Activated CD8-positive, alpha-beta T cell treated with anti-CD3 and anti-CD28 coated beads, Interleukin-2, amount 10 ng/mL, durations not matched to agents 7 days and 5 days (primary cell): ENCODE data around the gene ZNF14. TPM values are rescaled to one million over a fixed set of nuclear protein-coding genes. Genes with fewer than 3 reads are reported as not detected.
"Not testable (repeated sequence)": the region's sequence is repeated elsewhere in the genome, so short reads cannot be mapped to it uniquely, and the experiment has no call there.

Experiments used
- ATAC-seq: fragments of 150-1000 bp; cut with Tn5 transposase; one replicate; pipeline ENCODE4 v1.10.0; 2021; ENCODE audit warnings: moderate library complexity
- CTCF ChIA-PET: fragments of 350-600 bp; sonication (Branson Sonifier 250); formaldehyde crosslinking; loops from one replicate; lab custom pipeline; 2021; ENCODE audit warnings: antibody characterized with exemption; lab: Charles Lee
- POLR2A ChIA-PET: fragments of 350-600 bp; sonication (Branson Sonifier 250); formaldehyde crosslinking; loops from one replicate; lab custom pipeline; 2021; ENCODE audit warnings: antibody characterized with exemption; lab: Charles Lee
- DNase-seq: peaks from one replicate; pipeline ENCODE4 v3.0.0-alpha.2; 2020
- H3K27ac Mint-ChIP-seq: one replicate; pipeline ENCODE4 v1.8.0; 2021; ENCODE audit warnings: mild to moderate bottlenecking, mixed read lengths
- H3K27me3 Mint-ChIP-seq: one replicate; pipeline ENCODE4 v1.8.0; 2021; ENCODE audit warnings: low read depth, mixed read lengths
- H3K36me3 Mint-ChIP-seq: one replicate; pipeline ENCODE4 v1.8.0; 2021; ENCODE audit warnings: low read depth, mixed read lengths
- H3K4me1 Mint-ChIP-seq: one replicate; pipeline ENCODE4 v1.8.0; 2021; ENCODE audit warnings: low read depth, mixed read lengths
- H3K4me3 Mint-ChIP-seq: one replicate; pipeline ENCODE4 v1.8.0; 2021; ENCODE audit warnings: mild to moderate bottlenecking, mixed read lengths
- H3K9me3 Mint-ChIP-seq: one replicate; pipeline ENCODE4 v1.8.0; 2022; ENCODE audit warnings: mixed read lengths; ENCODE audit not compliant: insufficient read depth
- total RNA-seq, 2 experiments: library from RNA; stranded (reverse); gene quantifications; one replicate each; pipeline ENCODE4 v1.2.3, GENCODE V29; 2021

ZNF14 gene
- total RNA-seq, 2 experiments from 2014 or later = 6.9 TPM

GRCh38 chr19:19744641-19745040 lies 11.7 kb upstream of the ZNF14 start:
- H3K9me3 Mint-ChIP-seq = no peaks in the 10 kb centered on the region
- no peak for DNase-seq
- no peaks in the 10 kb centered on the region for H3K4me1 Mint-ChIP-seq
- ChIA-PET CTCF (no interaction called here), POLR2A (no interaction called here)
- H3K36me3 Mint-ChIP-seq = no peaks in the 10 kb centered on the region
- H3K27me3 Mint-ChIP-seq = no peaks in the 10 kb centered on the region
- no peak overlapping the region for H3K27ac Mint-ChIP-seq
- H3K4me3 Mint-ChIP-seq = no peak overlapping the region
- ATAC-seq = no peak

- H3K9me3 Mint-ChIP-seq, ATAC-seq, H3K4me1 Mint-ChIP-seq, H3K4me3 Mint-ChIP-seq, H3K27ac Mint-ChIP-seq, POLR2A ChIA-PET, DNase-seq, H3K27me3 Mint-ChIP-seq, CTCF ChIA-PET, H3K36me3 Mint-ChIP-seq: not testable (repeated sequence)
Measured at GRCh38 chr19:19743921-19744320, 11.0 kb upstream of the ZNF14 start.

- ATAC-seq (no peak), DNase-seq (no peak)
- ChIA-PET POLR2A (interaction anchor here (1.4 kb wide), 1 partner anchor 10 kb away, joined by 3 read pairs; the partner anchor contains the start of gene ZNF14), CTCF (no interaction called here)
- Mint-ChIP-seq H3K4me3 (no peak overlapping the region), H3K4me1 (no peaks in the 10 kb centered on the region), H3K9me3 (no peaks in the 10 kb centered on the region), H3K27me3 (no peaks in the 10 kb centered on the region), H3K27ac (no peak overlapping the region), H3K36me3 (no peaks in the 10 kb centered on the region)
Measured at GRCh38 chr19:19743176-19743575, 10.3 kb upstream of the ZNF14 start.

GRCh38 chr19:19742773-19743172 lies 9.9 kb upstream of the ZNF14 start:
- ChIA-PET CTCF (no interaction called here), POLR2A (interaction anchor here (1.4 kb wide), 1 partner anchor 10 kb away, joined by 3 read pairs; the partner anchor contains the start of gene ZNF14)
- no peak for ATAC-seq
- Mint-ChIP-seq H3K4me1 (no peaks in the 10 kb centered on the region), H3K27ac (no peak overlapping the region), H3K4me3 (no peak overlapping the region), H3K36me3 (no peaks in the 10 kb centered on the region), H3K27me3 (no peaks in the 10 kb centered on the region), H3K9me3 (no peaks in the 10 kb centered on the region)
- DNase-seq = no peak

- Mint-ChIP-seq H3K36me3 (no peaks in the 10 kb centered on the region), H3K4me1 (no peaks in the 10 kb centered on the region), H3K4me3 (no peak overlapping the region), H3K27ac (no peak overlapping the region), H3K9me3 (no peaks in the 10 kb centered on the region), H3K27me3 (no peaks in the 10 kb centered on the region)
- ATAC-seq (no peak), DNase-seq (no peak)
- ChIA-PET CTCF (no interaction called here), POLR2A (no interaction called here)
Measured at GRCh38 chr19:19741184-19741583, 8.3 kb upstream of the ZNF14 start.

GRCh38 chr19:19740755-19741154 lies 7.8 kb upstream of the ZNF14 start:
- POLR2A ChIA-PET = no interaction called here
- ATAC-seq = no peak
- no peaks in the 10 kb centered on the region for H3K9me3 Mint-ChIP-seq
- DNase-seq = no peak
- H3K27me3 Mint-ChIP-seq = no peaks in the 10 kb centered on the region
- no peaks in the 10 kb centered on the region for H3K36me3 Mint-ChIP-seq
- CTCF ChIA-PET = no interaction called here
- no peaks in the 10 kb centered on the region for H3K4me1 Mint-ChIP-seq
- H3K27ac Mint-ChIP-seq = no peak overlapping the region
- H3K4me3 Mint-ChIP-seq = no peak overlapping the region

- Mint-ChIP-seq H3K27me3 (no peaks in the 10 kb centered on the region), H3K9me3 (peaks cover 4% of the 10 kb centered on the region), H3K36me3 (no peaks in the 10 kb centered on the region), H3K4me3 (no peak overlapping the region), H3K27ac (no peak overlapping the region), H3K4me1 (no peaks in the 10 kb centered on the region)
- ChIA-PET POLR2A (no interaction called here), CTCF (no interaction called here)
- no peak for ATAC-seq
- no peak for DNase-seq
Measured at GRCh38 chr19:19738564-19738963, 5.7 kb upstream of the ZNF14 start.

GRCh38 chr19:19737559-19738332 lies 4.8 kb upstream of the ZNF14 start:
- CTCF ChIA-PET = no interaction called here
- DNase-seq (no peak), ATAC-seq (no peak)
- peaks cover 4% of the 10 kb centered on the region for H3K9me3 Mint-ChIP-seq
- peaks cover 6% of the 10 kb centered on the region for H3K4me1 Mint-ChIP-seq
- H3K27ac Mint-ChIP-seq = no peak overlapping the region
- no peak overlapping the region for H3K4me3 Mint-ChIP-seq
- POLR2A ChIA-PET = no interaction called here
- no peaks in the 10 kb centered on the region for H3K27me3 Mint-ChIP-seq
- H3K36me3 Mint-ChIP-seq = peaks cover 6% of the 10 kb centered on the region

GRCh38 chr19:19721896-19722295 lies 11.0 kb downstream of the ZNF14 start:
- ATAC-seq = no peak
- H3K9me3 Mint-ChIP-seq = peaks cover 66% of the 10 kb centered on the region
- no peak overlapping the region for H3K4me3 Mint-ChIP-seq
- POLR2A ChIA-PET = no interaction called here
- CTCF ChIA-PET = no interaction called here
- H3K27me3 Mint-ChIP-seq = no peaks in the 10 kb centered on the region
- DNase-seq = no peak
- H3K27ac Mint-ChIP-seq = no peak overlapping the region
- H3K36me3 Mint-ChIP-seq = peaks cover 73% of the 10 kb centered on the region
- H3K4me1 Mint-ChIP-seq = peaks cover 2% of the 10 kb centered on the region

GRCh38 chr19:19719798-19720197 lies 13.1 kb downstream of the ZNF14 start:
- peaks cover 74% of the 10 kb centered on the region for H3K36me3 Mint-ChIP-seq
- ChIA-PET CTCF (no interaction called here), POLR2A (no interaction called here)
- no peak overlapping the region for H3K27ac Mint-ChIP-seq
- no peak for DNase-seq
- peaks cover 2% of the 10 kb centered on the region for H3K4me1 Mint-ChIP-seq
- H3K27me3 Mint-ChIP-seq = no peaks in the 10 kb centered on the region
- H3K4me3 Mint-ChIP-seq = no peak overlapping the region
- H3K9me3 Mint-ChIP-seq = peaks cover 69% of the 10 kb centered on the region
- no peak for ATAC-seq

- ATAC-seq (no peak), DNase-seq (no peak)
- H3K4me3 Mint-ChIP-seq = no peak overlapping the region
- H3K36me3 Mint-ChIP-seq = peaks cover 90% of the 10 kb centered on the region
- CTCF ChIA-PET = no interaction called here
- H3K9me3 Mint-ChIP-seq = peaks cover 67% of the 10 kb centered on the region
- POLR2A ChIA-PET = no interaction called here
- H3K27me3 Mint-ChIP-seq = no peaks in the 10 kb centered on the region
- no peaks in the 10 kb centered on the region for H3K4me1 Mint-ChIP-seq
- H3K27ac Mint-ChIP-seq = no peak overlapping the region
Measured at GRCh38 chr19:19711934-19712828, 20.7 kb downstream of the ZNF14 start.

- peaks cover 67% of the 10 kb centered on the region for H3K9me3 Mint-ChIP-seq
- H3K4me1 Mint-ChIP-seq = no peaks in the 10 kb centered on the region
- no peaks in the 10 kb centered on the region for H3K27me3 Mint-ChIP-seq
- ChIA-PET CTCF (no interaction called here), POLR2A (no interaction called here)
- no peak overlapping the region for H3K4me3 Mint-ChIP-seq
- H3K27ac Mint-ChIP-seq = no peak overlapping the region
- DNase-seq (no peak), ATAC-seq (no peak)
- peaks cover 88% of the 10 kb centered on the region for H3K36me3 Mint-ChIP-seq
Measured at GRCh38 chr19:19711306-19711933, 21.5 kb downstream of the ZNF14 start.
